GM10266 (cell line): ENCODE measurements around the gene ITGA11.

Source experiments
- DNase-seq: peaks from one replicate; pipeline ENCODE4 v3.0.0; 2012; ENCODE audit errors: extremely low spot score
- TF ChIP-seq, protein P1 (sequence below): IDR thresholded peaks from 2 replicates; pipeline ENCODE4 v1.5.1; 2012; ENCODE audit warnings: mild to moderate bottlenecking, low read depth; ENCODE audit not compliant: control insufficient read depth, insufficient read depth; ENCODE audit errors: missing control alignments

The ITGA11 gene

DNA sequence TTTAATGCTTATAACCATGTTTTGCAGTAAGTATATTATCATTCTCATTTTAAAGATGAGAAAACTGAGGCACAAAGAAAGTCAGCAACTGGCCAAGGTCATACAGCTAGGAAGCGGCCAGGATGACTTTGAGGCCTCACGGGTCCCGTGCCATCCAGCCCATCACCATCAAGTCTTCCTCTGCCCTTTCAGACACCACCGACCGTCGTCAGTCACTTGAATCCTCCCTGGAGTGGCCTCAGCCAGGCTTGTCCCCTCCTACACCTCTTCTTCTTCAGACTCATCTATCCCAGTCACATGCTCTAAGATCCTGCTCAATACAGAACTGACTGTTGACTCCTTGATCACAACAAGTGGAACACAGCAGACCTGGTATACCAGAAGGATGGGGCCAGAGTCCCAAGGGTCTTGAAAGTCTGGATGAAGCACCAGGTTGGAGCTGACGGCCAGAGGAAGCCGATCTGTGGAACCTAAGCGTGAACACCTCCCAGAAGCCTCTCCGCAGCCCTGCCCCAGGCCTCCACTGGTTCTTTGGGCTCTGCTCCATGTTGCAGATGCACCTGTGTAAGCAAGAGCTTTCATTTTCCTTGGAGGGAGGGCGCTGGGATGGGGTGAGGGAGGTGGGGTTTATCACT, 22.1 kb downstream of the ITGA11 start:
- TF ChIP-seq, protein P1, sequence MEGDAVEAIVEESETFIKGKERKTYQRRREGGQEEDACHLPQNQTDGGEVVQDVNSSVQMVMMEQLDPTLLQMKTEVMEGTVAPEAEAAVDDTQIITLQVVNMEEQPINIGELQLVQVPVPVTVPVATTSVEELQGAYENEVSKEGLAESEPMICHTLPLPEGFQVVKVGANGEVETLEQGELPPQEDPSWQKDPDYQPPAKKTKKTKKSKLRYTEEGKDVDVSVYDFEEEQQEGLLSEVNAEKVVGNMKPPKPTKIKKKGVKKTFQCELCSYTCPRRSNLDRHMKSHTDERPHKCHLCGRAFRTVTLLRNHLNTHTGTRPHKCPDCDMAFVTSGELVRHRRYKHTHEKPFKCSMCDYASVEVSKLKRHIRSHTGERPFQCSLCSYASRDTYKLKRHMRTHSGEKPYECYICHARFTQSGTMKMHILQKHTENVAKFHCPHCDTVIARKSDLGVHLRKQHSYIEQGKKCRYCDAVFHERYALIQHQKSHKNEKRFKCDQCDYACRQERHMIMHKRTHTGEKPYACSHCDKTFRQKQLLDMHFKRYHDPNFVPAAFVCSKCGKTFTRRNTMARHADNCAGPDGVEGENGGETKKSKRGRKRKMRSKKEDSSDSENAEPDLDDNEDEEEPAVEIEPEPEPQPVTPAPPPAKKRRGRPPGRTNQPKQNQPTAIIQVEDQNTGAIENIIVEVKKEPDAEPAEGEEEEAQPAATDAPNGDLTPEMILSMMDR, result no peak
- DNase-seq, result no peak

DNA sequence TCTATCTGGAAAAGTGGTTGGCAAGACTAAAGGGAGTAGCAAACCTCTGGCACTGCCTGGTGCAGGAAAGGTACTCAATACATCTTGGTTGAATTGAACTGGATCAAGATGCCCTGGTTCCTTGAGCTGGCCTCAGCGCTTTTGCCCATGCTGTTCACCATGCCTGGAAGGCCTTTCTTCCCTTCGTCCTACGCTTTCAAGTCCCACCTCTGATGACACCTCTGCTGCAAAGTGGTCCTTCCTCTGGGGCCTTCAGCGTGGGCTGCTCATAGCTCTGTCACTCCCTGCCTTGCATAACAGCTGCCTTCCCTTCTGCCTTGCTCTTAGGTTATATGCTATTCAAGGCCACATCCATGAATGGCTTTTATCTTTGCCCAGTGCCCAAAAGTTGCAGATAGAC, 23.0 kb downstream of the ITGA11 start:
- TF ChIP-seq, protein P1, result no peak
- no peak for DNase-seq

DNA sequence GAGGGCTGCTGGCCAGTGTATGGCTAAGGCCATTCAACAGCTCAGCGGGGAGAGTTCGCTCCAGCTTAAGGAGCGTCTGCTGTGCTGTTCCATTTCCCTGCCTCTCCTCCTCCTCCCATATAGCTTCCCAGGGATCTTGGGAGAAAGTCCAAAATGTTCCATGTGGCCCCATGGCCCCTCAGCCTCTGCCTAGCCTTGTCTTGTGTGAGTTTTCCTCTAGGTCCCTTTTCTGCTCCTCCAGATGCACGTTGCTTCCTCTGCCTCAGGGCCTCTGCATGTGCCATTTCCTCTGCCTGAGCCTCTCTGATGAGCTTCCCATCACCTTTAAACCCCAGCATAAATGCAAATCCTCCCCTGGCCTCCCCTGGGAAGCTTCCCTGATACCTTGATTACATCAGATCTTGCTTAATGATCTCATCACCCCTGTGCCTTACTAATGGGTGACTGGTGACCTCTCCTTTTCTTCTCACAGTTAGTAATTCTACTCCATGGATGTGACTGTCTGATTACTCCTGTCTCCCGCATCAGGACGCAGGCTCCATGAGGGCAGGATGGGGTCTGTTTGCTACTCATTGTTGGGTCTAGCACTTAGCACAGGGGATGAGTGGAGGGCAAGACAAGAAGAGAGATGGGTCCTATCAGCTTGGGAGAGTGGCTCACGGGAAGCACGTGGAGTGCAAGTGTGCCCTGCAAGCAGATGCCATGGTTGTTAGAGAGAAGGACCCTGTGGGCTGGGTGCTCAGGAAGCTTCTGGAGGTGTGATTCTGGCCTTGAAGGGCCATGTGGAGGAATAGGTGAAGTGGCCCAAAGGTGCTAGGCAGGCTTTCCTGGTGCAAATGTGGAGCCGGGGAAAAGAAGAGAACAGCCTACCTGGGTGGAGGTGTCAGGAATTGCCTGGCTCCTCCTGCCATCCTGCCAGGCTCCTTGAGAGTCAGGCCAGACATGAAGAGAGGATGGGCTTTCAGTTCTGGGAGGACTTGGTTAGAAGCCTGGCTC, 23.8 kb downstream of the ITGA11 start:
- DNase-seq, result no peak
- TF ChIP-seq, protein P1, result no peak

DNA sequence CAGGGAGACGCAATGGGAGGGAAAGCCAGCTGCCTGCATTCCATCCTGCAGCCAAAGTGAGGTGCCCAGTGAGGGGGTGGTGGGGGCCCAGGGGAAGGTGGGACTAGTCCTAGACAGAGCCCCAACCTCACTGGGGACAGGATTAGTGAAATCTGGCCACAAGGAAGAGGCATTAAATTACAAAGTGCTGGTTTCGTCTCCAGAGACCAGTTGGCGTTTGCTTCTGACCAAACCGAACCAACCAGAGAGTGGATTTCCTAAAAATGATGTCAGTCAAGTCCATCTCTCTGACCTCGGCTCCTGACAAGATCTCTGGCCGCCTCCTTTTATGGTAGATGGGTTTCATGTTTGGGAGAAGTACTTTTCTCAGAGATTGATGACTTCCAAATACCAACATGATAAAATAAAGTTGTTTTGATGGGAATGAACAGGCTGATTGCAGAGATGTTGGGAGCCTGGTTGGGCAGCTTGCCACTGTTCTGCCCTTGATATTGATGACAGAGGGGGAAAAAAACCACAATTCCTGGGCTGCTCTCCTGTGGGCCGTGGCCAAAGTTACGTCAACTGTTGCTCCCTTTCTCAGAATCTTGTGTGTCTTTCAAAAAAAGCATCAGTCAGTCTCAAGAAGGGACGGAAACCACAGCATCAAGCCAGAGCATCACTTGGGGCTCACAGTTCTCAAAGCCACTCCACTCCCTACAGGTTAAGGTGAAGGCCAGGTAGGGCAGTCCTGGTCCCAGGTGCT, 24.6 kb downstream of the ITGA11 start:
- DNase-seq, result no peak
- TF ChIP-seq, protein P1, result no peak

DNA sequence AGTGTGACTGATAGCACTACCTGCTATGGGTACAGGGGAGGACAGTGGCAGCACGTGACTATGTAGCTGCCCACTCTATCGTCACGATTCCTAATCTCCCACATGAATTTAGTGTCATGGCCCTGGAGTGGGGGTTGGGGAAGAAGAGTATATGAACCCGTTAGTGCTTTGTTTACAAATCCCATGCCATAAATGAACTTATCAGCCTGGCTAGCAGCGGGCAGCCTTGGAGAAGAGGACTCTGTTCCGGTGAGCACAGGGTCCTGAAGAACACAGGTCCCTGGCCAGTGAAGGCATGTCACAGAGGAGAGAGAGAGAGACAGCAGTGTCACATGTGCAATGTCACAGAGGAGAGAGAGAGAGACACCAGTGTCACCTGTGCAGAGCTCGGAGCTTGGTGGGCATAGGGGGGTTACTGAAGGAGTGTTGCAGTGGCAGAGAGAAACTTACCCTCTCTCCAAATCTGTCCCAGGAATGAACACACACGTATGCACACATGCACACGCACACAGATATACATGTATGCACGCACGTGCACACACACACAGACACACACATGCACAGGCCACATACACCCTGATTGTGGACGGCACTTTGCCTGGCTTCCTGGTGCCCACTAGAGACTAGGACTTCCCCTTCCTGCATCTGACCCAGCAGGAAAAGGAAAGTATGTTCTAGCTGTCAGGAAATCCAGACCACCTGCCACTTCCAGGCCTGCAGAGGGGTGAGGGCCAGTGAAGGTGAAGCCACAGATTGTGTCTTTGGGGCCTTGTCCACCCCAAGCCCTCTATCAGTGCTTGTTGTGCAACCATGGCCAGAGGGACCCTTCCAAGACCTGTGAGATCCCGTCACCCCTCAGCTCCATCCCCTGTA, 26.3 kb downstream of the ITGA11 start:
- TF ChIP-seq, protein P1, result no peak
- DNase-seq, result no peak

DNA sequence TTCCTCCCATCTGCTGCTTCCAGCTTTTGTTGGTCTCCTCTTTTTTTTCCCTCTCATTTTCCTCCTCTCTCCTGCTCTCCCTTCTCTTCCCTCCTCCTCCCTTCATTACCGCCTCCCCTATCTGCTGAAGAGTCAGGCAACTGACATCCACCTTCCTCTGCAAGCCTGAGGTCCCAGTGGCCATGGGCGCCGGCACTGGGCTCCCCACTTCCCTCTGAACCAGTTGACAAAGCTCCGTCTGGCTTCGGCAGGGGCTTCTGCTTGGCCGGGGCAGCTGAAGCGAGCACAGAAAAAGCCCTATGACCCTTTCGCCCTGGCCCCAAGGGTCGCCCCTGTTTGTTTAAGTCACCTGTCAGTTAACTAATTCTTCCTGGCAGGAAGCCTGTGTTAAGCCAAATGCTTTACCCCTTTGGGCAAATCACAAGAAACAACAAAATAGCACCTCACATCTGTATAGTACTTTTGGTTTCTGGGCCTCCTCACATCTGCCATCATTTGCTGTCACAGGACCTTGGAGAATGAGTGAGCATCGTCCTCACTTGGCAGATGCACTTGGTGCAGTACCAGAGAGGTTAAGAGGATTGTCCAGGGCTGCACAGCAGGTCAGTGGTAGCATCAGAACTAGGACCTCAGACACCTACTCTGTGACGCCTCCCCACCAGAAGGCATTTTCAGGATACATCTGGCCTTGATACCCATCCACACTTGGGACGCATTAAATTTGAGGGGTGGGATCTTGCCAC, 27.7 kb downstream of the ITGA11 start:
- no peak for DNase-seq
- TF ChIP-seq, protein P1, result no peak
